ENCODE data around the gene APP.

The APP gene

DNA sequence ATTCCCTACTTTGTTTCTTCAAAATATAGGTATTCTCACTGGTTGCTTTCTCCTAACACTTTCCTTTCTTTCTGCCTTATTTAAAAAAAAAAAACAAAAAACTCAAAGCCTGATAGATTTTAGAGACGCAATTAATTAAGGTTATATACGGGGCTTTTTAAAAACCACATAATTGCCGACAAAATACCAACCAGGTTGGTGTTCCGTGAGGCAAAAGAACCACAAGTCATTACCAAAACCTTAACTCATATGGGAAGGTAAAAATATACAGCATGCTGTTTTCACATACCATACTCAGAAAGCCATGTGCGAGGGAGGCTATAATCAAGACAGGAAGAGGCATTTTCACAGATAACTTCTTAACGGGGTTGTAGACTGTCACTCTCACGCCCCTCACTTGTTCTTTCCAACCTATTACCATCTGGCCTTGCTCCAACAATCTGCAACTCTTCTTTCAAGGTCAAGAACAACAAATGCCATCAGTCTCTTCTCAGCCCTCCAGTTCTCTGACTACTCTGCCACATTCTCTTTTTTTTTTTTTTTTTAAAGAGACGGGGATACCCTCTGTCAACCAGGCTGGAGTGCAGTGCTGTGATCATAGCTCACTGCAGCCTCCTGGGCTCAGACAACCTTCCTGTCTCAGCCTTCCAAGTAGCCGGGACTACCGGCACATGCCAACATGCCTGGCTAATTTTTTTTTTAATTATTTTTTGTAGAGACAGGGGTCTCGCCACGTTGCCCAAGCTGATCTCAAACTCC is 102.6 kb downstream of the APP start:
- Histone ChIP-seq H2AFZ (ENCODE audit: low read depth, low read length) (no peak overlapping the region), H3K4me3 (ENCODE audit: low read length) (no peak overlapping the region), H4K20me1 (ENCODE audit: insufficient read depth, low read length) (no peaks in the 10 kb centered on the region), H3K36me3 (replicated peaks; ENCODE audit: low read depth, low read length) (no peaks in the 10 kb centered on the region), H3K9me3 (ENCODE audit: insufficient read depth, low read length) (no peaks in the 10 kb centered on the region), H3K9ac (ENCODE audit: low read length) (no peak overlapping the region), H3K4me2 (ENCODE audit: low read length) (no peak overlapping the region), H3K27me3 (ENCODE audit: low read depth, low read length) (no peaks in the 10 kb centered on the region), H3K4me1 (ENCODE audit: low read length) (no peaks in the 10 kb centered on the region), H3K79me2 (ENCODE audit: low read length) (no peaks in the 10 kb centered on the region), H3K27ac (ENCODE audit: low read length) (no peak overlapping the region)
- TF ChIP-seq EZH2phosphoT487 (IDR thresholded peaks at IDR 0.05; ENCODE audit: low read depth), result no peak
- TF ChIP-seq, protein P1, sequence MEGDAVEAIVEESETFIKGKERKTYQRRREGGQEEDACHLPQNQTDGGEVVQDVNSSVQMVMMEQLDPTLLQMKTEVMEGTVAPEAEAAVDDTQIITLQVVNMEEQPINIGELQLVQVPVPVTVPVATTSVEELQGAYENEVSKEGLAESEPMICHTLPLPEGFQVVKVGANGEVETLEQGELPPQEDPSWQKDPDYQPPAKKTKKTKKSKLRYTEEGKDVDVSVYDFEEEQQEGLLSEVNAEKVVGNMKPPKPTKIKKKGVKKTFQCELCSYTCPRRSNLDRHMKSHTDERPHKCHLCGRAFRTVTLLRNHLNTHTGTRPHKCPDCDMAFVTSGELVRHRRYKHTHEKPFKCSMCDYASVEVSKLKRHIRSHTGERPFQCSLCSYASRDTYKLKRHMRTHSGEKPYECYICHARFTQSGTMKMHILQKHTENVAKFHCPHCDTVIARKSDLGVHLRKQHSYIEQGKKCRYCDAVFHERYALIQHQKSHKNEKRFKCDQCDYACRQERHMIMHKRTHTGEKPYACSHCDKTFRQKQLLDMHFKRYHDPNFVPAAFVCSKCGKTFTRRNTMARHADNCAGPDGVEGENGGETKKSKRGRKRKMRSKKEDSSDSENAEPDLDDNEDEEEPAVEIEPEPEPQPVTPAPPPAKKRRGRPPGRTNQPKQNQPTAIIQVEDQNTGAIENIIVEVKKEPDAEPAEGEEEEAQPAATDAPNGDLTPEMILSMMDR (IDR thresholded peaks at IDR 0.05; ENCODE audit: low read depth, low read length), result no peak

DNA sequence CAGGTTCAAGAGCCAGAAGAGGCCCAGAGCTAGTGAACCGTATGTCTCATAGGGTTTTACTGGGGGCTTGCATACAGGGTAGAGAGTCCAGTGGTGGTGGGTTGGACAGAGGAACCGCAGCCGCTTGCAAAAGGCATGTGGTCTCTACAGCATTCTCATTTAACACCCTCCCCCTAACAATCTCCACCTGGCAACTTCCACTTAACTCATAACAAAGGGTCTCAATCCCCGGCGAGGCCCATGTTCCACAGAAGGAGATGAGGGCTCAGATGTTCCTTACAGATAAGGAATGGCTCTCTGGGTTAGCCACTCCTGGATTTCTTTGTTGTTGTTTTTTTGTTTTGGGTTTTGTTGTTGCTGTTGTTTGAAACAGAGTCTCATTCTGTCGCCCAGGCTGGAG is 106.1 kb downstream of the APP start:
- H3K27me3 ChIP-seq (ENCODE audit: low read depth, low read length), result no peaks in the 10 kb centered on the region
- no peaks in the 10 kb centered on the region for H3K79me2 ChIP-seq (ENCODE audit: low read length)
- H3K36me3 ChIP-seq (replicated peaks; ENCODE audit: low read depth, low read length), result no peaks in the 10 kb centered on the region

DNA sequence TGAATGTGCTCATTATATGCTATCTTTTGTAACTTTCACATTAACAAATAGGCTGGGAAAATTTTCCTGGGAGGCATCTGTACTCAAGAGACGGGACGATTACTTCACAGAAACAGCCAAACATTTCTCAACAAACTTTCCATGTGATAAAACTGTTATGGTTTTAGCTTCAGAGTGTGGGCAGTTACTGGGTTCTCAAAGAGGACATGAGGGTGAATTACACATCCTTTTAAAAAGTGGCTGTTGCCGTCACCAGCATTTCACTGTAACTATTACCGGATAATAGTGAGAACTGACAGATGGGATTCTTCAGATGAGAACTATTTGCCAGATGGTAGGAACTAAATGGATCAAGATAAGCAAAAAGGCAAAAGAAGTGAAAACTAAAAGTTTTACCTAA is 109.1 kb downstream of the APP start:
- no peak for TF ChIP-seq EZH2phosphoT487 (IDR thresholded peaks at IDR 0.05; ENCODE audit: low read depth)
- TF ChIP-seq, protein P1 (IDR thresholded peaks at IDR 0.05; ENCODE audit: low read depth, low read length), result no peak
- no peak overlapping the region for H3K9ac ChIP-seq (ENCODE audit: low read length)
- no peak overlapping the region for H3K27ac ChIP-seq (ENCODE audit: low read length)
- H3K79me2 ChIP-seq (ENCODE audit: low read length), result no peaks in the 10 kb centered on the region
- no peaks in the 10 kb centered on the region for H4K20me1 ChIP-seq (ENCODE audit: insufficient read depth, low read length)
- H3K36me3 ChIP-seq (replicated peaks; ENCODE audit: low read depth, low read length), result no peaks in the 10 kb centered on the region
- H3K27me3 ChIP-seq (ENCODE audit: low read depth, low read length), result no peaks in the 10 kb centered on the region
- no peaks in the 10 kb centered on the region for H3K9me3 ChIP-seq (ENCODE audit: insufficient read depth, low read length)
- no peak overlapping the region for H3K4me2 ChIP-seq (ENCODE audit: low read length)
- H3K4me1 ChIP-seq (ENCODE audit: low read length), result no peaks in the 10 kb centered on the region
- no peak overlapping the region for H3K4me3 ChIP-seq (ENCODE audit: low read length)
- no peak overlapping the region for H2AFZ ChIP-seq (ENCODE audit: low read depth, low read length)

More for the DNA sequence above, 106.1 kb downstream of the APP start:
- Histone ChIP-seq H3K9me3 (ENCODE audit: insufficient read depth, low read length) (no peaks in the 10 kb centered on the region), H4K20me1 (ENCODE audit: insufficient read depth, low read length) (no peaks in the 10 kb centered on the region), H3K4me1 (ENCODE audit: low read length) (no peaks in the 10 kb centered on the region), H3K4me2 (ENCODE audit: low read length) (no peak overlapping the region), H3K9ac (ENCODE audit: low read length) (no peak overlapping the region), H3K27ac (ENCODE audit: low read length) (no peak overlapping the region), H3K4me3 (ENCODE audit: low read length) (no peak overlapping the region), H2AFZ (ENCODE audit: low read depth, low read length) (no peak overlapping the region)
- TF ChIP-seq EZH2phosphoT487 (IDR thresholded peaks at IDR 0.05; ENCODE audit: low read depth), result no peak
- TF ChIP-seq, protein P1 (IDR thresholded peaks at IDR 0.05; ENCODE audit: low read depth, low read length), result no peak

DNA sequence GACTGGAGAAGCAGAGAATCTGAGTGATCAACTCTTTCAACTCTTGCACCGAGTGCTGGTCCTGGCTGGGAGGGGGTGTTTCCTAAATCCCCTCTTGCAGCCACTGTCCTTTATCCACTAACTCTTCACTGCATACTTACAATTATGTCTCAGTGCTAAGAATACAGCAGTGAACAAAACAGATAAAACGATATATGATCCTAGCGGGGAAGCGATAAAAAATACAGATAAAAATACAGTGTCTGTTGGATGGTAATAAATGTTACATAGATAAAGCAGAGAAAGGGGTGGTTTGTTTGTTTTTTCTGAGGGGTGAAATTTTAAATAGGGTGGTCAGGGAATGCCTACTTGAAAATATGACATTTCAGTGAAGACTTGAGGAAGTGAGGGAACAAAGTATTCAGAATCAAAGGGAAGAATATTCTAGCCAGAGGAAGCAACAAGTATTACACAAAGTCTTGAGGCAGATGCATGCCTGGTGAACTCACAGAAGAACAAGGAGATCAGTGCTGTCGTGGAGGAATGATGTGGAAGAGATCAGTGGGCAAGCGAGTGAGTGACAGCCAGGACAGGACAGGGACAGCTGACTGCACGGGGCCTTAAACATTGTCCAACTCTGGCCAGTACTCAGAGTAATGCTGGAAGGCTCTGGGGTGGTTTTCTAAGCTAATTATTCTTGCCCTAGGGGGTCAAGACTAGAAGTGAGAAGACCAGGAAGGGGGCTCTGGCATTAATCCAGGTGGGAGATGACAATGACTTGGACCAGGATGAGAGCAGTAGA is 110.0 kb downstream of the APP start:
- Histone ChIP-seq H3K27ac (ENCODE audit: low read length) (no peak overlapping the region), H3K9me3 (ENCODE audit: insufficient read depth, low read length) (no peaks in the 10 kb centered on the region), H3K9ac (ENCODE audit: low read length) (no peak overlapping the region), H2AFZ (ENCODE audit: low read depth, low read length) (no peak overlapping the region), H3K27me3 (ENCODE audit: low read depth, low read length) (no peaks in the 10 kb centered on the region), H3K4me1 (ENCODE audit: low read length) (no peaks in the 10 kb centered on the region), H3K36me3 (replicated peaks; ENCODE audit: low read depth, low read length) (no peaks in the 10 kb centered on the region), H3K4me2 (ENCODE audit: low read length) (no peak overlapping the region), H4K20me1 (ENCODE audit: insufficient read depth, low read length) (no peaks in the 10 kb centered on the region), H3K4me3 (ENCODE audit: low read length) (no peak overlapping the region), H3K79me2 (ENCODE audit: low read length) (no peaks in the 10 kb centered on the region)
- TF ChIP-seq, protein P1 (IDR thresholded peaks at IDR 0.05; ENCODE audit: low read depth, low read length), result no peak
- TF ChIP-seq EZH2phosphoT487 (IDR thresholded peaks at IDR 0.05; ENCODE audit: low read depth), result no peak

Data from OCI-LY3 (cell line).